CD4-positive, alpha-beta T cell treated with Interleukin-6 at 100 ng/mL for 8 hours (primary cell): ENCODE measurements around the gene TRNP1.
"Not testable (repeated sequence)": the region's sequence is repeated elsewhere in the genome, so short reads cannot be mapped to it uniquely, and the experiment has no call there.

Experiments
- DNase-seq: peaks from one replicate; pipeline ENCODE4 v3.0.0-alpha.2; 2020; ENCODE audit warnings: mixed read lengths, low spot score

Gene TRNP1

DNA sequence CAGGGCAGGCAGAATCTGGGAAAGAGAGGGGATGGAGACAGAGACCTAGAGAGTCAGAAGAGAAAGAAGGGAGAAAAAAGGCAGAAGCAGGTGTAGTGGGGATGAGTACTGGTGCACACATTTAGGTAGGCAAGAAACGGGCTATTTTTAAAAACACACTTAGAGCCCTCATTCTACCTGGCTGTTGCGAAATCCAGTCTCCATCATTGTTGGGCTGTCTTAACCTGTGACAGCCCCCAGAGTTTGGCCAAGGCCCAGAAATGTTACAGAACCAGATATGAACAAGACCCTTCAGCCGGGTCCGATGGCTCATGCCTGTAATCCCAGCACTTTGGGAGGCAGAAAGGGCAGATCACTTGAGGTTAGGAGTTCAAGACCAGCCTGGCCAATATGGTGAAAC is 20.7 kb upstream of the TRNP1 start:
- no peak for DNase-seq

GRCh38 chr1:26976621-26977510 is 16.6 kb upstream of the TRNP1 start:
- DNase-seq: no peak

GRCh38 chr1:26978901-26979300 is 14.6 kb upstream of the TRNP1 start:
- no peak for DNase-seq

GRCh38 chr1:26981146-26981846 is 12.2 kb upstream of the TRNP1 start:
- DNase-seq: no peak

DNA sequence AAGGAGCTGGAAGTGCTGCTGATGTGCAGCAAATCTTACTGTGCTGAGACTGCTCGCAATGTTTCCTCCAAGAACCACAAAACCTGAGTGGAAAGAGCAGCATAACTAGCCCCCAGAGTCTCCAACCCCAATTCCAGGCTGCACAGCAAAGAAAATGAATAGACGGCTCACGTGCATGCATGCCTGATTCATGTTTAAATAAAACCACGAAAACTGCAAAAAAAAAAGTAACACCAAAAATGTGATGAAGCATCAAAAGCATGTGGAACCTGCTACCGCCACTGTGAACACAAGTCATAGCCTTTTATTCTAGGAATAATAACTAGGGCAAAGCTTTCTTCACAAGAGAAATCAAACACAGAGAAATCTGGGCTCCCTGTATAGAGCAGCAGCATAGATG is 9.6 kb upstream of the TRNP1 start:
- no peak for DNase-seq

DNA sequence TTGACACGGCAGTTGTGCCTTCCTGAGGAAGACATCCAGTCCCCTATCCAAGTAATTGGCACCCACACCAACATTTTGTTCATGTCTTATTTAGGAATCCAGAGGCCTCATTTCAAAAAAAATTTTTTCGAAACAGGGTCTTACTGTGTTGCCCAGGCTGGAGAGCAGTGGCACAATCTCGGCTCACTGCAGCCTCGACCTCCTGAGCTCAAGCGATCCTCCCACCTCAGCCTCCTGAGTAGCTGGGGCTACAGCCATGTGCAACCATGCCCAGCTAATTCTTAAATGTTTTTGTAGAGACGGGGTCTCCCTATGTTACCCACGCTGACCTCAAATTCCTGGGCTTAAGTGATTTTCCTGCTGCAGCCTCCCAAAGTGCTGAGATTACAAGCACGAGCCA is 9.2 kb upstream of the TRNP1 start:
- no peak for DNase-seq

DNA sequence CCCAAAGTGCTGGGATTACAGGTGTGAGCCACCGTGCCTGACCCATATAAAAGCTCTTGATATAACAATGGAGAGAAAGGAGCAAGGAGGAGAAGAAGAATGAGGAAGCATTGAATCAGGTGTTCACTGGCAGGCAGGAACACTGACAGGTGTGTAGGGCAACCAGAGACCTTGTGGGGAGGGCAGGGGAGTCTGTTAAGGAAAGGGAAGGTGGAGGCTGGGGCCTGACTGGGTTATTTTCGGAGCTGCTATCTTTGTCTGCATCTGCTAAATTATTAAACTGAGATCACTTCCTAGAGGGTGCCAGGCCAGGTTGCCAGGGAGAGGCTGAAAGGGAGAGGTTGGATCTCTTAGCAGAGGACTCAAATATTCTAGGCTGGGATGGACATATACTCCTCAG is 6.8 kb upstream of the TRNP1 start:
- DNase-seq: no peak

DNA sequence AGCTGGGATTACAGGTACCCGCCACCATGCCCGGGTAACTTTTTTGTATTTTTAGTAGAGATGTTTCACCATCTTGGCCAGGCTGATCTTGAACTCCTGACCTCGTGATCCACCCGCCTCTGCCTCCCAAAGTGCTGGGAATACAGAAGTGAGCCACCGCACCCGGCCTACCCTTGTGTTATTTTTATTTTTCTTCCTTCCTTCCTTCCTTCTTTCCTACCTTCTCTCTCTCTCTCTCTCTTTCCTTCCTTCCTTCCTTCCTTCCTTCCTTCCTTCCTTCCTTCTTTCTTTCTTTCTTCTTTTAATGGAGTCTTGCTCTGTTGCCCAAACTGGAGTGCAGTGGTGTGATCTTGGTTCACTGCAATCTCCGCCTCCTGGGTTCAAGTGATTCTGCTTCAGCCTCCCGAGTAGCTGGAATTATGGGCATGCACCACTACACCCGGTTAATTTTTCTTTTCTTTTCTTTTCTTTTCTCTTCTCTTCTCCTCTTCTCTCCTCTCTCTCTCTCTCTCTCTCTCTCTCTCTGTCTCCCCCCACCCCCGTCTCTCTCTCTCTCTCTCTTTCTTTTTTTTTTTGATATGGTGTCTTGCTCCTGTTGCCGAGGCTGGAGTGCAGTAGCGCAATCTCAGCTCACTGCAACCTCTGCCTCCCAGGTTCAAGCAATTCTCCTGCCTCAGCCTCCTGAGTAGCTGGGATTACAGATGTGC is 3.9 kb upstream of the TRNP1 start:
- DNase-seq: not testable (repeated sequence)

DNA sequence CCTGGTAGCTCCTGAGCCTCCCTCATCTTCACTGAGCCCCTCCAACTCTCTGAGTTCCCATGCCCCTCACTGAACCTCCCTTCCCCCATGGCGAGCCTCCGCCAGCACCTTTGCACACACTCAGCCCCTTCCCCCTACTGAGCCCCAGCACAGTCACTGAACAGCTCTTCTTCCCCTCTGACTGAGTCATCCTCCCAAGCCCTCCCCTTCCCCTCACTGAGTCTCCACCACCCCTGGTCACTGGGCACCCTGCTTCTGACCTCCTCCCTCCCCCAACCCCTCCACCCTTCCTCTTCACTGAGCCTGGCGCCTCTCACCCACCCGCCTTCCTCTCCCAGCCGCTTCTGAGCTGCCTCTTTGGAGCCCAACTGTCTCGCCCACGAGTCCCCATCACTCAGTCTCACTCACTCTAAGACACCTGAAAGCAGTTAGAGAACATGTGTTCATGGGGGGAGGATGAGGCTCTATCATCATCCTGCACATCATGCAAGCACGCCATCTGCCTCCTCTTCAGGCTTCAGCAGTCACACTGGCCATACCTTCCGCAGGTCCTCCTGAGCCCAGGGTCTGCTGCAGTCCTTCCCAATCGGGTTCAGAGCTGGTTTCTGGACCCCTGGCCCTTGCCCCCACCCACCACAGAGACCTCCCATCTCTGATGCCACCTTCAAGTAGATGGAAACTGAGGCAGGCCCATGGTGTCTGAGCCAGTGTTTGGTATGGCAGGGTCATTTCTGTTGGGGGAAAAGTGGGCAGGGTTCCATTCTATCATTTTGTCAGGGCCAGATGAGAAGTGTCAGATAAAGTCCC is 2.0 kb upstream of the TRNP1 start:
- DNase-seq: no peak

DNA sequence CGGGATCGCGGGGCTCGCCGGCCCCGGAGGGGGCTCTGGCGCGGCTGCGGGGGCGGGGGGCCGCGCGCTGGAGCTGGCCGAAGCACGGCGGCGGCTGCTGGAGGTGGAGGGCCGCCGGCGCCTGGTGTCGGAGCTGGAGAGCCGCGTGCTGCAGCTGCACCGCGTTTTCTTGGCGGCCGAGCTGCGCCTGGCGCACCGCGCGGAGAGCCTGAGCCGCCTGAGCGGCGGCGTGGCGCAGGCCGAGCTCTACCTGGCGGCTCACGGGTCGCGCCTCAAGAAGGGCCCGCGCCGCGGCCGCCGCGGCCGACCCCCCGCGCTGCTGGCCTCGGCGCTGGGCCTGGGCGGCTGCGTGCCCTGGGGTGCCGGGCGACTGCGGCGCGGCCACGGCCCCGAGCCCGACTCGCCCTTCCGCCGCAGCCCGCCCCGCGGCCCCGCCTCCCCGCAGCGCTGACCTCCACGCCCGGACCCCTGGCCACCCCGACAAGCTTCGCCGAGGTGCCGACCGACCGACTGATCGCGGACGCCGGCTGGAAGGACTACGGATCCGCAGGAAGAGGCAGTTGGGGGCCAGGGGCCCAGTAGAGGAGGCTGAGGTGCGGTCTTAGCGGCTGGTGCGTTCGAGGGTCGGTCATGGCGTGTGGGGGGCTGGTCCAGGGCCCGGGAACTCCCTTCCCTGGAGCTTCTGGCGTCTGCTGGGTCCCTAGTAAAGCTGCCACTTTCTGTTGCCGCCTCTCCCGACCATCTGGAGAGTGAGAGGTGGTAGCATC is 711 bp downstream of the TRNP1 start:
- DNase-seq: no peak

GRCh38 chr1:26994787-26995517 is 1.5 kb downstream of the TRNP1 start:
- DNase-seq: no peak

GRCh38 chr1:26996024-26996423 is 2.5 kb downstream of the TRNP1 start:
- no peak for DNase-seq

GRCh38 chr1:26996665-26997064 is 3.2 kb downstream of the TRNP1 start:
- no peak for DNase-seq

GRCh38 chr1:26998429-26999300 is 5.2 kb downstream of the TRNP1 start:
- DNase-seq: no peak

- no peak for DNase-seq
These were observed 6.0 kb downstream of the TRNP1 start for GRCh38 chr1:26999440-26999987.

- no peak for DNase-seq
These were observed 6.8 kb downstream of the TRNP1 start for GRCh38 chr1:27000090-27000816.

DNA sequence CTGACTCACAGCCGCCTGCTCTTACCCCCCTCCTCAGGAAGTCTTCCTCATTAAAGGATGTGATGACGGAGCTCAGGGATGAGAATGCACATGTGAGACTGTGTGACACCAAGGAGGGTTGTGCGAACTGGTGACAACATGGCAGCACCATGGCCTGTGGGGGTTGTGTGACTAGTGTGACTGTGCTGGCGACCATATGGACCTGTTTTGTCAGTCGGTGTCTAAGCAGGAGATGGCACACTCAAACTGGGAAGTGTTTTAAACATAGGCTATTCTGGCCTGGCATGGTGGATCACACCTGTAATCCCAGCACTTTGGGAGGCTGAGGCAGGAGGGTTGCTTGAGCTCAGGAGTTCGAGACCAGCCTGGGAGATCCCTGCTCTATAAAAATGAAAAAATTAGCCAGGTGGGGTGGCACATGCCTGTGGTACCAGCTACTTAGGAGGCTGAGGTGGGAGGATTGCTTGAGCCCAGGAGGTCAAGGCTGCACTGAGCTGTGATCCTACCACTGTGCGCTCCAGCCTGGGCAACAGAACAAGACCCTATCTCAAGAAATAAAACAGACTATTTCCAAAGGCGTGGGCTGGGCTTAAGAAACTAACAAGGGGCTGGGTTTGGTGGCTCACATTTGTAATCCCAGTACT is 7.4 kb downstream of the TRNP1 start:
- DNase-seq: no peak
